Epithelial cell of proximal tubule (primary cell): ENCODE measurements around the gene OSBPL9. TPM values are rescaled to one million over a fixed set of nuclear protein-coding genes. Genes with fewer than 3 reads are reported as not detected.

Source experiments
- DNase-seq: peaks from one replicate; pipeline ENCODE4 v3.0.0-alpha.2; 2011; ENCODE audit warnings: low read depth
- H3K4me3 ChIP-seq: 2 replicates; pipeline ENCODE4 v1.5.1; 2011; ENCODE audit warnings: low read depth, mild to moderate bottlenecking, low read length
- total RNA-seq: library from RNA; depleted of rRNA; stranded (reverse); fragments of >200 nt; gene quantifications from 2 replicates; pipeline ENCODE4 v1.2.3, GENCODE V29; 2015
- TF ChIP-seq, protein P1 (sequence below): conservative IDR thresholded peaks from 2 replicates; pipeline ENCODE4 v1.5.1; 2012; ENCODE audit warnings: low read depth, mild to moderate bottlenecking, low read length

OSBPL9 gene
- total RNA-seq, 1 donor from 2014 or later = 69.7 TPM

DNA sequence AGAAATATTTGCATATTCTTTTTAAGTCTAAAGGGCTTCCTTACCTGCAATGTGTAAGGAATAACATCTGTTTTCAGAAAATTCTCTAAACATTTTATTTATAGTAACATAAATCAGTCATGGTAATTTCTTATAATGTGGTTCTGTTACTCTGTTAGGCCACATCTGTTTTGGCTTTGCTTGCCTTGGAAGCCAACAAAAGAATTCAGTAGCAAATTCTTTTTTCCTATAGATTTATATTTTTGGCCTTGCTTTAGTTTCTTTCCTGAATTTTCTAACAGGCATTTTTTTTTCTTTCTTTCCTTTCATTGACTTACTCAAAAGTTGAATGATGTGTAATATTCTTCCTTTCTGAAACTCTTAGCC is 72.2 kb downstream of the OSBPL9 start:
- TF ChIP-seq, protein P1, sequence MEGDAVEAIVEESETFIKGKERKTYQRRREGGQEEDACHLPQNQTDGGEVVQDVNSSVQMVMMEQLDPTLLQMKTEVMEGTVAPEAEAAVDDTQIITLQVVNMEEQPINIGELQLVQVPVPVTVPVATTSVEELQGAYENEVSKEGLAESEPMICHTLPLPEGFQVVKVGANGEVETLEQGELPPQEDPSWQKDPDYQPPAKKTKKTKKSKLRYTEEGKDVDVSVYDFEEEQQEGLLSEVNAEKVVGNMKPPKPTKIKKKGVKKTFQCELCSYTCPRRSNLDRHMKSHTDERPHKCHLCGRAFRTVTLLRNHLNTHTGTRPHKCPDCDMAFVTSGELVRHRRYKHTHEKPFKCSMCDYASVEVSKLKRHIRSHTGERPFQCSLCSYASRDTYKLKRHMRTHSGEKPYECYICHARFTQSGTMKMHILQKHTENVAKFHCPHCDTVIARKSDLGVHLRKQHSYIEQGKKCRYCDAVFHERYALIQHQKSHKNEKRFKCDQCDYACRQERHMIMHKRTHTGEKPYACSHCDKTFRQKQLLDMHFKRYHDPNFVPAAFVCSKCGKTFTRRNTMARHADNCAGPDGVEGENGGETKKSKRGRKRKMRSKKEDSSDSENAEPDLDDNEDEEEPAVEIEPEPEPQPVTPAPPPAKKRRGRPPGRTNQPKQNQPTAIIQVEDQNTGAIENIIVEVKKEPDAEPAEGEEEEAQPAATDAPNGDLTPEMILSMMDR = no peak
- no peak overlapping the region for H3K4me3 ChIP-seq
- DNase-seq = no peak

DNA sequence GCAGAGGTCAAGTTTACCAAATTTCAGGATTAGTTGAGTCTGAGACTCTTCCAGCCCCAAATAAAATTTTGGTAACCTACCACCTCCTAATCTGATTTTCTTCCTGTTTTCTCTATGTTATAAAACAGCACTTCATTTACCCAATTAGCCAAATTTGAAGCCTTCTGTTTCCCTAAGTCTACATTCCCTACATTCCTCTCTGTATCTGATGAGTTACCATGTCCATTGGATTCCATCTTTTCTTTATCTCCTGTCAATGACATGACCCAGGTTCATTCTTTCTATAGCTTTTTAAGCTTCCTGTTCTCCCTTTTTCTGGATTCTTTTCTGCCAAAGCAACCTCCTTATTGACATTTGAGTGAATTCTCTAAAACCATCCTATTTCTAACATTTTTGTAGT is 72.8 kb downstream of the OSBPL9 start:
- H3K4me3 ChIP-seq = no peak overlapping the region
- TF ChIP-seq, protein P1 = no peak
- no peak for DNase-seq

DNA sequence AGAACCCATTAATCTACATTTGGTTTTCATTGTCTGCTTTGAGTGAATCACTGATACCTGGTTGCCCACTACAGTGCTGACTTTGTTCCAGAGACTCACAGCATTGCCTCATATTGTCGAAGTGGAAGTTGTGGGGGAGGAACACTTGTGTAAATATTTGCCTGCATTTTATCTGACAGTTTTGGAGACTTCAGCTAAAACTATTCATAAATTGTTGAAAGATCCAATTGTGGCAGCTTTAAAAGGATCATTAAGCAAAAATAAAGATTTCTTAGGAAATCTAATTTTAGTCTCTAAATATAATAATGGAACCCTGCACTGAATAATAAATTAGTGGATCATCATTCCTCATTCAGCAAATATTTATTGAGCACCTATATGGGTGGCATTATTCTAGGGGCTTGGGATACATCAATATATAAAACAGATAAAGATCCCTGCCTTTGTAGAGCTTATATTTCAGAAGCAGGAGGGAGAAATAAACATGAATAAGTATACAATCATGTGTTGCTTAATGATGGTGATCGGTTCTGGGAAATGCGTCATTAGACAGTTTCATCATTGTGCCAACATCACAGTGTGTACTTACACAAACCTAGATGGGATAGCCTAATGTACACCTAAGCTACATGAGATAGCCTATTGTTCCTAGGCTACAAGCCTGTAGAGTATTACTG is 73.5 kb downstream of the OSBPL9 start:
- no peak for DNase-seq
- TF ChIP-seq, protein P1 = no peak
- no peak overlapping the region for H3K4me3 ChIP-seq

DNA sequence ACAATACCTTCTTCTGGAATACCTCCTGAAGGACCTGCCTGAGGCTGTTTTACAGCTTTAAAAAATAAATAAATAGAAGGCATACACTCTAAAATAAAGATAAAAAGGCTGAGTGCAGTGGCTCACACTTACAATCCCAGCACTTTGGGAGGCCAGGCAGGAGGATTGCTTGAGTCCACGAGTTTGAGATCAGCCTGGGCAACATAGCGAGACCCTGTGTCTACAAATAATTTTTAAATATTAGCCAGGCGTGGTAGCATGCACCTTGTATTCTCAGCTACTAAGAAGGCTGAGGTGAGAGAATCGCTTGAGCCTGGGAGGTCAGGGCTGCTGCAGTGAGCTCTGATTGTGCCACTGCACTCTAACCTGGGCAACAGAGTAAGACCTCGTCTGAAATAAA is 75.0 kb downstream of the OSBPL9 start:
- no peak overlapping the region for H3K4me3 ChIP-seq
- TF ChIP-seq, protein P1 = no peak
- DNase-seq = no peak

DNA sequence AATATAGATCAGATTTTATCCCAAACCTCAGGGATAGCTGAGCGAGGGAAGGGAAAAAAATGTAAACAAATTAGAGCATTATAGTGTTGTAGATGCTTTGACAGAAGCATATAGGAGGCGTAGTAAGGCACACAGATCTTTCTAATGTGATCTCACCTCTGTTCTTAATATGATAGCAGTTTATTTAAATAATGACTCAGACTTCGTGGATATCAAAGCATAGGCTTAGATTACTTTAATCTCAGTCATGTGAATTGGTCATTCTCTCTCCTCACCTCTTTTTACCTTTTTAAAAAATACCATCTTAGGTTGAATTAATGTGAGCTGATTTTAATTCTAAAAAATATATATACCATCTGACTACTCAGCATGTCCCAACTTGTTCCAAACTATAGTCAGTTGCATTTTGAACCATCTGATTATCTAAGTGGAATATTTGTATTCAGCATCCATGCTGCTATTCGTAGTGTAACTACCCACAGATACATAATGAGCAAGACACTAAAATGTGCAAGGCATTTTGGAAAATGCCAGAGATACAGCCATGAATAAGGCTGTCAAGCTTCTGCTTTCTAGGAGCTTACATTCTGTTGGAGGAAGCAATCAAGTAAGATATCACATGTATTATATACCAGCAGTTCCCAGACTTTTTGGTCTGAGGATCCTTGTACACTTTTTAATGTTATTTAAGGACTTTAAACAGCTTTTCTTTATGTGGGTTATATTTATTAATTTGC is 76.7 kb downstream of the OSBPL9 start:
- TF ChIP-seq, protein P1 = no peak
- DNase-seq = no peak

DNA sequence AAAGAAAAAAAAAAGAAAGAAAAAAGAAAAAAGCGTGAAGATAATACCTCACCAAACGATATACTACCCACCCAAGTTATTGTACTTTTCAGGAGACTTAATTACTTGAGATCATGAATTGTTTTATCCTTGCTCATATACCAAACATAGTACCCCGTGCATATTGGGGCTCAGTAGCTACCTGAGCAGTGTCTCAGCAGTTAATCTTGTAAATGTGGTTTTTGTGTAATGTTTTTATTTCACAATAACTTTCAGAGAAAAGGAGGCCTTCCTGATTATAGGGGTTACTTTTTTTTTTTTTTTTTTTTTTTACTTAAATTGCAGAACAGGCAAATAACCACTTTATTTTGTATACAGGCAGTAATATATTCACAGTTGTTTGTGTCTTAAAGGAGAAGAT is 80.3 kb downstream of the OSBPL9 start:
- no peak for DNase-seq
- H3K4me3 ChIP-seq = no peak overlapping the region
- TF ChIP-seq, protein P1 = no peak

More for the DNA sequence above, 76.7 kb downstream of the OSBPL9 start:
- H3K4me3 ChIP-seq = no peak overlapping the region
